Neural cell (in vitro differentiated cells): Measurements from ENCODE around the gene ASCL1. TPM values are rescaled to one million over a fixed set of nuclear protein-coding genes. Genes with fewer than 3 reads are reported as not detected.

Experiments used
- H2AFZ ChIP-seq: fragments of 200-600, 300-800 bp; sonication (generic), shearing (Covaris generic); 2 replicates; pipeline ENCODE4 v1.6.0; 2014; ENCODE audit warnings: low read depth, mild to moderate bottlenecking, antibody characterized with exemption, low read length, moderate library complexity
- H3F3A ChIP-seq: fragments of 200-600 bp; shearing (Covaris generic); 2 replicates; pipeline ENCODE4 v1.6.1; 2016; ENCODE audit warnings: mild to moderate bottlenecking, moderate library complexity, mixed read lengths, antibody characterized with exemption, low read length; ENCODE audit not compliant: insufficient read depth, poor library complexity, severe bottlenecking
- H3K27ac ChIP-seq: fragments of 200-600, 300-800 bp; sonication (generic), shearing (Covaris generic); 2 replicates; pipeline ENCODE4 v1.5.1; 2014; ENCODE audit warnings: mild to moderate bottlenecking, low read length, moderate library complexity
- H3K27me3 ChIP-seq: fragments of 300-800, 200-600 bp; sonication (generic), shearing (Covaris generic); 2 replicates; pipeline ENCODE4 v1.6.0; 2014; ENCODE audit warnings: mild to moderate bottlenecking, low read depth, low read length, moderate library complexity; ENCODE audit not compliant: insufficient read depth
- H3K36me3 ChIP-seq: fragments of 300-800, 200-600 bp; sonication (generic), shearing (Covaris generic); 2 replicates; pipeline ENCODE4 v1.5.1; 2014; ENCODE audit warnings: mild to moderate bottlenecking, antibody characterized with exemption, low read length, moderate library complexity; ENCODE audit not compliant: insufficient read depth
- H3K4me2 ChIP-seq: fragments of 300-800, 200-600 bp; sonication (generic), shearing (Covaris generic); 2 replicates; pipeline ENCODE4 v1.6.0; 2014; ENCODE audit warnings: mild to moderate bottlenecking, low read length
- H3K4me3 ChIP-seq: fragments of 300-800, 200-600 bp; sonication (generic), shearing (Covaris generic); 2 replicates; pipeline ENCODE4 v1.5.1; 2014; ENCODE audit warnings: mild to moderate bottlenecking, low read length, moderate library complexity
- H3K79me2 ChIP-seq: fragments of 200-600 bp; shearing (Covaris generic); replicated peaks from 2 replicates; pipeline ENCODE4 v1.6.0; 2014; ENCODE audit warnings: mild to moderate bottlenecking, low read length, moderate library complexity; ENCODE audit not compliant: insufficient read depth
- H3K9ac ChIP-seq: fragments of 300-800, 200-600 bp; sonication (generic), shearing (Covaris generic); 2 replicates; pipeline ENCODE4 v1.6.1; 2016; ENCODE audit warnings: mild to moderate bottlenecking, low read length, mixed read lengths
- H3K9me2 ChIP-seq: fragments of 200-600 bp; shearing (Covaris generic); 2 replicates; pipeline ENCODE4 v1.6.1; 2016; ENCODE audit warnings: mild to moderate bottlenecking, low read length, mixed read lengths; ENCODE audit not compliant: insufficient read depth
- H3K9me3 ChIP-seq: fragments of 200-600, 300-800 bp; sonication (generic), shearing (Covaris generic); 2 replicates; pipeline ENCODE4 v1.6.1; 2016; ENCODE audit warnings: mild to moderate bottlenecking, mixed run types, low read length, moderate library complexity, mixed read lengths
- H4K20me1 ChIP-seq: fragments of 200-600 bp; shearing (Covaris generic); 2 replicates; pipeline ENCODE4 v1.6.1; 2016; ENCODE audit warnings: mild to moderate bottlenecking, mixed run types; ENCODE audit not compliant: insufficient read depth
- CTCF ChIP-seq: fragments of 450-650 bp; IDR thresholded peaks from 2 replicates; pipeline ENCODE4 v1.5.1; 2014; ENCODE audit warnings: antibody characterized with exemption, mild to moderate bottlenecking, moderate library complexity; ENCODE audit not compliant: poor library complexity, severe bottlenecking
- EP300 ChIP-seq: fragments of 450-650 bp; conservative IDR thresholded peaks from 2 replicates; pipeline ENCODE4 v1.6.1; 2014; ENCODE audit warnings: antibody characterized with exemption, mild to moderate bottlenecking, moderate library complexity; ENCODE audit not compliant: poor library complexity, severe bottlenecking
- EZH2 ChIP-seq: fragments of 200-600, 300-800 bp; shearing (Covaris generic), sonication (generic); IDR thresholded peaks from 2 replicates; pipeline ENCODE4 v1.6.1; 2014; ENCODE audit warnings: antibody characterized with exemption, low read length, borderline replicate concordance, mild to moderate bottlenecking; ENCODE audit not compliant: insufficient read depth, poor library complexity, severe bottlenecking
- MXI1 ChIP-seq: fragments of 450-650 bp; conservative IDR thresholded peaks from 2 replicates; pipeline ENCODE4 v1.6.1; 2014; ENCODE audit warnings: antibody characterized with exemption, mild to moderate bottlenecking; ENCODE audit not compliant: poor library complexity, severe bottlenecking
- POLR2AphosphoS5 ChIP-seq: IDR thresholded peaks from 2 replicates; pipeline ENCODE4 v1.6.1; 2012
- RAD21 ChIP-seq: fragments of 450-650 bp; conservative IDR thresholded peaks from 2 replicates; pipeline ENCODE4 v1.6.1; 2014; ENCODE audit warnings: antibody characterized with exemption, mild to moderate bottlenecking, moderate library complexity
- REST ChIP-seq: IDR thresholded peaks from 2 replicates; pipeline ENCODE4 v1.6.1; 2012; ENCODE audit warnings: borderline replicate concordance
- SMC3 ChIP-seq: fragments of 450-650 bp; conservative IDR thresholded peaks from 2 replicates; pipeline ENCODE4 v1.6.1; 2014; ENCODE audit warnings: antibody characterized with exemption, mild to moderate bottlenecking, moderate library complexity; ENCODE audit not compliant: poor library complexity
- TAF1 ChIP-seq: IDR thresholded peaks from 2 replicates; pipeline ENCODE4 v1.6.1; 2012; ENCODE audit warnings: low read depth
- polyA plus RNA-seq: library from polyadenylated mRNA; depleted of rRNA; stranded (reverse); fragments of >200 nt; gene quantifications from 2 replicates; pipeline ENCODE4 v1.2.3, GENCODE V29; 2014

The ASCL1 gene
- polyA plus RNA-seq, 1 donor from 2014 or later: 3.4 TPM

GRCh38 chr12:102958830-102959176, 1.3 kb downstream of the ASCL1 start:
- H3K27me3 ChIP-seq: peaks cover 39% of the 10 kb centered on the region
- no peaks in the 10 kb centered on the region for H3K9me3 ChIP-seq
- no peak overlapping the region for H2AFZ ChIP-seq
- H3F3A ChIP-seq: peaks cover 13% of the 10 kb centered on the region
- peak overlapping the region; percentile 62 for H3K9ac ChIP-seq
- peak overlapping the region; percentile 15 for H3K4me2 ChIP-seq
- no peak overlapping the region for H3K27ac ChIP-seq
- no peaks in the 10 kb centered on the region for H3K9me2 ChIP-seq
- TF ChIP-seq RAD21: no peak
- no peak for TF ChIP-seq EZH2
- TF ChIP-seq CTCF: no peak
- TF ChIP-seq POLR2AphosphoS5: no peak
- TF ChIP-seq REST: no peak
- no peak for TF ChIP-seq MXI1
- no peak for TF ChIP-seq EP300
- no peak for TF ChIP-seq TAF1
- no peak for TF ChIP-seq SMC3
- H3K4me3 ChIP-seq: peak overlapping the region; percentile 90
- H4K20me1 ChIP-seq: no peaks in the 10 kb centered on the region
- peaks cover 20% of the 10 kb centered on the region for H3K79me2 ChIP-seq
- H3K36me3 ChIP-seq: no peaks in the 10 kb centered on the region

GRCh38 chr12:102959391-102959790, 1.9 kb downstream of the ASCL1 start:
- Histone ChIP-seq H3K36me3 (no peaks in the 10 kb centered on the region), H3K4me3 (peak overlapping the region; percentile 90), H3F3A (peaks cover 13% of the 10 kb centered on the region), H3K27ac (no peak overlapping the region), H3K9ac (no peak overlapping the region), H3K4me2 (no peak overlapping the region), H3K79me2 (peaks cover 20% of the 10 kb centered on the region), H3K27me3 (peaks cover 35% of the 10 kb centered on the region), H4K20me1 (no peaks in the 10 kb centered on the region), H3K9me3 (no peaks in the 10 kb centered on the region), H2AFZ (no peak overlapping the region), H3K9me2 (no peaks in the 10 kb centered on the region)
- TF ChIP-seq MXI1: no peak
- no peak for TF ChIP-seq POLR2AphosphoS5
- no peak for TF ChIP-seq RAD21
- no peak for TF ChIP-seq SMC3
- no peak for TF ChIP-seq EZH2
- no peak for TF ChIP-seq CTCF
- no peak for TF ChIP-seq TAF1
